Stimulated activated CD8-positive, alpha-beta memory T cell treated with anti-CD3 and anti-CD28 coated beads, Interleukin-7, amount 100 ng/mL, for 4 hours (primary cell): Measurements from ENCODE around the gene HDLBP.
"Not testable (repeated sequence)": the region's sequence is repeated elsewhere in the genome, so short reads cannot be mapped to it uniquely, and the experiment has no call there.

Experiments used
- DNase-seq, 2 donors: peaks; one replicate each; pipeline ENCODE4 v3.0.0-alpha.2; 2020; ENCODE audit warnings: low read depth in 2 of 2

HDLBP gene

GRCh38 chr2:241214209-241214608, 101.3 kb downstream of the HDLBP start:
- DNase-seq, result no peak

DNA sequence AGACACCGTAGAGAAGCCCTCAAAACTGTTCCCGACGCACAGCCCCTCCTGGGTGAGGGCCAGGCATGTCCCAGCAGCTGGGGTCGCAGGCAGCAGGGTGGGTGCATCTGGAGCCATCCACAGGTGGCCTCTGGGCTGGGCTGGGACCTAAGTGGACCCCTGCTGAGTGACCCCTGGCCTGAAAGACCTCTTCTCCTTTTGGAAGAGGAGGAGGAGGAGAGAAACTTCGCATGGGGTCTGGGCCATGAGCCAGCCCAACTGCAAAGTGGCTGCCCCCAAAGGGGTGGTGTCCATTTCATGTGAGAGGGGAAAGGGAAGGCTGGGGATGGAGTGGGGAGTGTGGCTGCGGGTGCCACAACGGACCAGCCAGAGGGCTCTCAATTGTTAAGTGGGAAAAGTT, 101.9 kb downstream of the HDLBP start:
- no peak for DNase-seq

DNA sequence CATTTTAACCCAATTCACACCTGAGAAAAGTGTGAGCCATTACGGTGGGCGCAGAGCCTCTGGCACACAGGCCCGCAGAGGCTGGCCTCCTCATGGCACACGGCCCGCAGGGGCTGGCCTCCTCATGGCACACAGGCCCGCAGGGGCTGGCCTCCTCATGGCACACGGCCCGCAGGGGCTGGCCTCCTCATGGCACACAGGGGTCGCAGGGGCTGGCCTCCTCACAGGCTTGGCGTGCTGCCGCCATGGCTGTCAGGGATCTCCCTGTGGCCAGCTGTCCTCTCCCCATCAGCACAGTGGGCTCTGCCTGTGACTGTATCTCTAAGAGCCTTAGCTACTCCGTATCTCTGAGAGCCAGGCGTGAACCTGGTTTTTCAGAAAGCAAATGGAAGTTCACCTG, 102.4 kb downstream of the HDLBP start:
- no peak for DNase-seq

DNA sequence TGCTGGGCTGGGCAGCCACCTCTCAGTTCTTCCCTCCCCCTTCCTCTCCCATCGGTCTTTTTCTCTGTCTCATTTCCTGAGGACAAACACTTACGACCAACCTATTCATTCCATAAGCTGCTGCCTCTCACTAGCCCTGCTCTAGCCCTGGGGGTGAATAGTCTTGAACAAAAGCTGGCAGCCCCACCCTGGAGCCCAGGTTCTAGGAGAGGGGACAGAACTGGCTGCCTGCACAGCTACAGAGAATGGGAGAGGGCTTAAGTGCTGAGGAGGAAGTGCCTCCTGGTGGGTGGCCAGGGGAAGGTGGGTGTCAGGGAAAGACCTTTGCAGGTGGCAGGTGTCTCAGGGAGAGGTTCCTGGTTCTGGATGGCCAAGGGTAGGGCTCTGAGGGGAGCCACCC, 104.2 kb downstream of the HDLBP start:
- no peak for DNase-seq

DNA sequence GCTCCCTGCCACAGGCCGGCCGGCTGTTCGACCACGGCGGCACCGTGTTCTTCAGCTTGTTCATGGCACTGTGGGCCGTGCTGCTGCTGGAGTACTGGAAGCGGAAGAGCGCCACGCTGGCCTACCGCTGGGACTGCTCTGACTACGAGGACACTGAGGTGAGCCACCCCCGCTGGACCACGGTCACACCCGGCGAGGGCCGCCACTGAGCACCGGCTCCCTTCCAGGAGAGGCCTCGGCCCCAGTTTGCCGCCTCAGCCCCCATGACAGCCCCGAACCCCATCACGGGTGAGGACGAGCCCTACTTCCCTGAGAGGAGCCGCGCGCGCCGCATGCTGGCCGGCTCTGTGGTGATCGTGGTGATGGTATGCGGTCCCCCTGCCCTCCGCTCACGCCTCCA, 106.2 kb downstream of the HDLBP start:
- DNase-seq, result no peak

DNA sequence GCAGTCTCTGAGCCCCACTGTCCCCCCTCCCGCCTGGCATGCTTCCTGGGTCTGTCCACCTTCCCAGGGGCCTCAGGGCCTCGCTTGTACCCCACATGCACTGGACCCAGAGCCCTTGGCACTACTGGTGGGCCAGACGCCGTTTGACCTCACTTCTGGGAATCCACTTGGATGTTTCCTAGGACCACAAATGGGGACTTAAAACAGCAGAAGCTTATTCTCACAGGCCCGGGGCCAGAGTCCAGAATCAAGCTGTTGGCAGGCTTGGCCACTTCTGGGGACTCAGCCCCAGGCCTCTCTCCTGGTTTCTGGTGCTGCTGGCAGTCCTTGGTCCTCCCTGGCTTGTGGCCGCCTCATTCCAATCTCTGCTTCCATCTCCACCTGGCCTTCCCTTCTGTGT, 107.4 kb downstream of the HDLBP start:
- DNase-seq, result no peak

- no peak for DNase-seq
Measured at GRCh38 chr2:241207641-241208040, 107.8 kb downstream of the HDLBP start.

- DNase-seq, result no peak
Measured at GRCh38 chr2:241207151-241207550, 108.3 kb downstream of the HDLBP start.

- DNase-seq, result no peak
Measured at GRCh38 chr2:241205086-241205485, 110.4 kb downstream of the HDLBP start.

DNA sequence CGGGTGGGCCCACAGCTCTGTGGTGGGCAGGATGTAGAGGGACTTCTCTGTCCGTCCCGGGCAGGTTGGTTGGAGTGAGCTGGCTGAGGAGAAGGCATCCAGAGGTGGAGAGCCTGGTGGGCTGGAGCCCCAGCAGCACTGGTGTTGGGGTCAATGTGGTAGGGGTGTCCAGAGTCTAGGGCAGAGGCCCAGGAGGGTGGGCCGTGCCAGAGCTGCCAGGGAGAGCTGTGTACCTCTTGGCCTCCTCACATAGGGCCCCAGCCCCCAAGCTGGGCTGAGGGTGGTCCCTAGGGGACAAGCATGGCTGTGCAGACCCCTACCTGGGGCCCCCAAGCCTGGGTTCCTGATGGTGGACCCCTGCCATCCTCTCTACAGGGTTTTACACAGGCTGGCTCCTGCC, 111.0 kb downstream of the HDLBP start:
- no peak for DNase-seq

DNA sequence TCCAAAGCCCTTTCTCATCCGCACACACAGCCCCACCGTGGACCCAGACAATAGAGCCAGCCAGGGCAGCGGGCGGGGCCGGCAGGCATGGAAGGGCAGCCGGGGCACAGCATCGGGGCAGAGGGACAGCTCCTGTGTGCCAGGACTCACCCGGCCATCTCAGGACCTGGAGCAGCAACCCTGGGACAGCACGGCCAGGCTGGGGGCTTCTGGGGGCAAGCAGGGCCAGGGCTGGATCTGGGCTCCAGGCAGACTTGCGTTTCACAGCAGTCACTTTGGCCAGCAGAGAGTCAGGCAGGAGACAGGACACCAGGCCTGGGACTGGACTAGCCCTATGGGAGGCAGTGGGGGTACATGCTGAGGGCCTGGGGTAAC, 111.5 kb downstream of the HDLBP start:
- no peak for DNase-seq

DNA sequence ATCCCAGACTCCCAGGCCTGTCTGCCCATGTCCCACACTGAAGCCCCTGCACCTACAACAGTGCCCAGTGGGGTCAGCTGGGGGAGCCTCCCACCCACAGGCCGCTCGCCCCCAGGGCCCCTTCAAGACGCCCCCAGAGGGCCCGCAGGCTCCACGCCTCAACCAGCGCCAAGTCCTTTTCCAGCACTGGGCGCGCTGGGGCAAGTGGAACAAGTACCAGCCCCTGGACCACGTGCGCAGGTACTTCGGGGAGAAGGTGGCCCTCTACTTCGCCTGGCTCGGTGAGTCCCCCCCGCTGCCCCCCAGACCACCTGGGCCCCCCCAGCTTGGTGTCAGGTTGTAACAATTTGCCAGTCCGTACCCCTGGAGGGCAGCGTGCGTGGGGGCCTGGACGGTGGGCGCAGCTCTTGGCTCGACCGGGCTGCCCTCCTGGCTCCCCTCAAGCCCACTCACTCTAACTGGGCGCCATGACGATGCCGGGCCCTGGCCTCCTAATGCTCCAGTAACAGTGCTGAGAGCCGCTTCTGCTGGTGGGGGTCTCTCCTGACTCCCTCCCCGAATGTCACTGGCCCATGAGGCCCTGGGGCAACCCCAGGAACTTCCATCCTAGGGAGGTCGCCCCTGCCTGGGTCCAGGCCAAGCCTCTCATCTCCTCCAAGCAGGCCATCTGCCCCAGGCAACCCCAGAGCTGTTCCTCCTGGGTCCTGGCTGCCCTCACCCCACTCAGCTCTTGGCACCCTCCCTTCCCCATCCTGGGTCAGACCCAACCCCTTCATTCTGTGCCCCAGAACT, 112.1 kb downstream of the HDLBP start:
- no peak for DNase-seq

DNA sequence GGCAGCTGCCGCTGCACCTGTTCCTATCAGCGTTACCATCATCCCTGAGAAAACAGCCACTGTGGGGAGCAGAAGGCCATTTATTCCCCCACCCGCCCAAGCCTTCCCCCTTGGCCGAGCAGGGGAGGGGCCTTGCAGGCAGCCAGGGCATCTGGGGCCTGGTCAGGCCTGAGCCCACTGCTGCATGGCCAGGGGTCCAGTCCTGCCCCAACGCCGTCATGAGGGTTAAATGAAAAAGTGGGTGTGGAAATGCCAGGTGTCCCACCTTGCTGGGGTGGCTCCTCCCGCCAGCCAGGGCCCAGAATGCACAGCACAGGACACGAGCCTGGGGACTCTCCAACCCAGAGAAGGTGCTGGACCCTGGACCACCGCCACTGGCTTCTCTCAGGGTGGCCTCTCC, 112.8 kb downstream of the HDLBP start:
- no peak for DNase-seq

DNA sequence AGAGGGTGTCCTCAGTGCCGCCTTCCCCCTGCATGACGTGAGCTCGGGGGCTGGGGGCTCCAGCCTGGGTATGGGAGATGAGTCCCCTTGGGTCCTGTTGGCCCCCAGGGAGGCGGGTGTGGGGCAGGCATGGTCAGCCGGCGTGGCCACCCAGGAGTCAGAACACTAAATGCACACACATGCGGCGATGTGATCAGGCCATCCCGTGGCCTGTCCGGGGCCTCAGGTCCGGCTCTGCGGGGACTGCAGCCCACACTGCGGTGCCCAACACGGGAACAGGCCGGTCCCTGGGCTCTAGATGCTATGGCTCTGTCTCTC, 113.2 kb downstream of the HDLBP start:
- no peak for DNase-seq

- no peak for DNase-seq
Measured at GRCh38 chr2:241201445-241202267, 113.8 kb downstream of the HDLBP start.

- DNase-seq, result no peak
Measured at GRCh38 chr2:241200822-241201395, 114.6 kb downstream of the HDLBP start.

GRCh38 chr2:241199897-241200821, 115.3 kb downstream of the HDLBP start:
- no peak for DNase-seq

- no peak for DNase-seq
Measured at GRCh38 chr2:241199286-241199685, 116.2 kb downstream of the HDLBP start.

GRCh38 chr2:241198381-241199279, 116.8 kb downstream of the HDLBP start:
- DNase-seq, result no peak

- DNase-seq, result no peak
Measured at GRCh38 chr2:241197947-241198346, 117.5 kb downstream of the HDLBP start.

DNA sequence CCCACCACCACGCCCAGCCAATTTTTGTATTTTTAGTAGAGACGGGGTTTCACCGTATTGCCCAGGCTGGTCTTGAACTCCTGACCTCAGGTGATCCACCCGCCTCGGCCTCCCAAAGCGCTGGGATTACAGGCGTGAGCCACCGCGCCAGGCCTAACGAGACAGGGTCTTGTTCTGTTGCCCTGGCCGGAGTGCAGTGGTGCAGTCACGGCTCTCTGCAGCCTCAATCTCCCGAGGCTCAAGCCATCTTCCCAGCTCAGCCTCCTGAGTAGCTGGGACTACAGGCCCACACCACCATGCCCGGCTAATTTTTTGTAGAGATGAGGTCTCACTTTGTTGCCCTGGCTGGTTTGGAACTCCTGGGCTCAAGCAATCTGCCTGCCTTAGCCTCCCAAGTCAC, 118.2 kb downstream of the HDLBP start:
- not testable (repeated sequence) for DNase-seq
